PC-3 (cell line): ENCODE data around the gene SMOC2. TPM values are rescaled to one million over a fixed set of nuclear protein-coding genes. Genes with fewer than 3 reads are reported as not detected.

ENCODE experiments used
- ATAC-seq: fragments of 200-7000 bp; cut with Tn5 transposase; 2 replicates; pipeline ENCODE4 v1.9.1; 2020; ENCODE audit warnings: mild to moderate bottlenecking, moderate library complexity
- BruUV-seq: library from RNA; stranded (reverse); fragments of 400-500 nt; replicated peaks from 2 replicates; lab custom pipeline; 2021; lab: Mats Ljungman, UMichigan
- CTCF ChIA-PET: fragments of 300-600 bp; sonication (Branson Sonifier 250); formaldehyde crosslinking; loops from one replicate; lab custom pipeline; 2022; ENCODE audit warnings: antibody characterized with exemption; lab: Charles Lee
- POLR2A ChIA-PET: fragments of 300-600 bp; sonication (Branson Sonifier 250); formaldehyde crosslinking; loops from one replicate; lab custom pipeline; 2022; ENCODE audit warnings: antibody characterized with exemption; ENCODE audit not compliant: unreplicated experiment; lab: Charles Lee
- DNase-seq: peaks from one replicate; pipeline ENCODE4 v3.0.0-alpha.2; 2015
- H2AFZ ChIP-seq: fragments of 300-600 bp; sonication (generic); 2 replicates; pipeline ENCODE4 v1.6.0; 2016; ENCODE audit warnings: antibody characterized with exemption, low read length
- H3F3A ChIP-seq: fragments of 300-600 bp; sonication (generic); one replicate; pipeline ENCODE4 v1.6.0; 2017; ENCODE audit warnings: antibody characterized with exemption, low read length, control low read depth, mild to moderate bottlenecking; ENCODE audit not compliant: unreplicated experiment
- H3K27ac ChIP-seq: fragments of 300-600 bp; sonication (generic); 2 replicates; pipeline ENCODE4 v1.5.1; 2016; ENCODE audit warnings: mild to moderate bottlenecking, low read length
- H3K27me3 ChIP-seq: fragments of 300-600 bp; sonication (generic); 2 replicates; pipeline ENCODE4 v1.6.1; 2016; ENCODE audit warnings: low read length, mixed read lengths
- H3K36me3 ChIP-seq: fragments of 300-600 bp; sonication (generic); 2 replicates; pipeline ENCODE4 v1.6.1; 2016; ENCODE audit warnings: low read depth, mixed run types, low read length, mixed read lengths
- H3K4me1 ChIP-seq: fragments of 300-600 bp; sonication (generic); 2 replicates; pipeline ENCODE4 v1.5.1; 2016; ENCODE audit warnings: low read length; ENCODE audit not compliant: insufficient read depth
- H3K4me2 ChIP-seq: fragments of 300-600 bp; sonication (generic); 2 replicates; pipeline ENCODE4 v1.6.0; 2016; ENCODE audit warnings: low read length
- H3K4me3 ChIP-seq: fragments of 300-600 bp; sonication (generic); 2 replicates; pipeline ENCODE4 v1.5.1; 2016; ENCODE audit warnings: mild to moderate bottlenecking, low read length, mixed read lengths
- H3K79me2 ChIP-seq: fragments of 300-600 bp; sonication (generic); 2 replicates; pipeline ENCODE4 v1.6.1; 2017; ENCODE audit warnings: low read length, mixed read lengths
- H3K9ac ChIP-seq: fragments of 300-600 bp; sonication (generic); 2 replicates; pipeline ENCODE4 v1.6.0; 2016; ENCODE audit warnings: mild to moderate bottlenecking, low read length
- H3K9me2 ChIP-seq: fragments of 300-600 bp; sonication (generic); replicated peaks from 2 replicates; pipeline ENCODE4 v1.6.1; 2016; ENCODE audit warnings: mixed run types, low read length, mixed read lengths
- H3K9me3 ChIP-seq: fragments of 300-600 bp; sonication (generic); 2 replicates; pipeline ENCODE4 v1.6.1; 2016; ENCODE audit warnings: low read length, mixed read lengths
- H4K20me1 ChIP-seq: fragments of 300-600 bp; sonication (generic); 2 replicates; pipeline ENCODE4 v1.6.1; 2016; ENCODE audit warnings: low read length, mixed read lengths
- CTCF ChIP-seq: fragments of 300-600 bp; sonication (generic); conservative IDR thresholded peaks from 2 replicates; pipeline ENCODE4 v1.5.1; 2017; ENCODE audit warnings: antibody characterized with exemption, low read depth, mild to moderate bottlenecking, low read length
- EZH2 ChIP-seq: fragments of 300-600 bp; sonication (generic); IDR thresholded peaks from one replicate; pipeline ENCODE4 v1.6.1; 2017; ENCODE audit warnings: antibody characterized with exemption, mild to moderate bottlenecking, low read length; ENCODE audit not compliant: unreplicated experiment
- EZH2phosphoT487 ChIP-seq: fragments of 300-600 bp; sonication (generic); IDR thresholded peaks from 2 replicates; pipeline ENCODE4 v1.6.1; 2018; ENCODE audit warnings: mild to moderate bottlenecking, antibody characterized with exemption, low read length, borderline replicate concordance
- intact Hi-C: fragments of 100-400 bp; cut with micrococcal nuclease; formaldehyde crosslinking; loops from 2 replicates; pipeline ENCODE4 v1.9.0; 2023
- total RNA-seq: library from RNA; depleted of rRNA; stranded (reverse); fragments of >200 nt; gene quantifications from 2 replicates; pipeline ENCODE4 v1.2.3, GENCODE V29; 2014

Gene SMOC2
- total RNA-seq, 1 experiment from 2014 or later = not detected

GRCh38 chr6:168576388-168576787 is 135.4 kb downstream of the SMOC2 start:
- Histone ChIP-seq H3K27me3 (peaks cover 16% of the 10 kb centered on the region; the same call in 1 of the 2 replicates), H3K9ac (no peak overlapping the region), H3K27ac (no peak overlapping the region), H4K20me1 (no peaks in the 10 kb centered on the region), H3F3A (no peaks in the 10 kb centered on the region), H3K4me1 (no peaks in the 10 kb centered on the region), H2AFZ (no peak overlapping the region), H3K9me2 (no peaks in the 10 kb centered on the region), H3K4me2 (no peak overlapping the region), H3K4me3 (no peak overlapping the region), H3K79me2 (no peaks in the 10 kb centered on the region), H3K9me3 (no peaks in the 10 kb centered on the region), H3K36me3 (no peaks in the 10 kb centered on the region)
- intact Hi-C loops = no loop called here
- BruUV-seq = no TSS peak
- CTCF ChIA-PET = no interaction called here
- POLR2A ChIA-PET = no interaction called here
- TF ChIP-seq EZH2 (no peak), CTCF (no peak), EZH2phosphoT487 (no peak)
- DNase-seq = no peak
- no peak for ATAC-seq

GRCh38 chr6:168577496-168577895 is 136.5 kb downstream of the SMOC2 start:
- Histone ChIP-seq H3K9ac (no peak overlapping the region), H3K9me2 (no peaks in the 10 kb centered on the region), H3K36me3 (no peaks in the 10 kb centered on the region), H3K4me3 (no peak overlapping the region), H2AFZ (no peak overlapping the region), H3K4me2 (no peak overlapping the region), H3K4me1 (no peaks in the 10 kb centered on the region), H4K20me1 (no peaks in the 10 kb centered on the region), H3K27me3 (peaks cover 26% of the 10 kb centered on the region), H3K9me3 (no peaks in the 10 kb centered on the region), H3K27ac (no peak overlapping the region), H3F3A (no peaks in the 10 kb centered on the region), H3K79me2 (no peaks in the 10 kb centered on the region)
- POLR2A ChIA-PET = no interaction called here
- ATAC-seq = no peak
- BruUV-seq = no TSS peak
- CTCF ChIA-PET = no interaction called here
- intact Hi-C loops = no loop called here
- TF ChIP-seq EZH2 = no peak
- TF ChIP-seq EZH2phosphoT487 = no peak
- TF ChIP-seq CTCF = no peak
- no peak for DNase-seq

GRCh38 chr6:168578036-168578435 is 137.1 kb downstream of the SMOC2 start:
- Histone ChIP-seq H3K36me3 (no peaks in the 10 kb centered on the region), H3K27ac (no peak overlapping the region), H3K9ac (no peak overlapping the region), H3K9me3 (no peaks in the 10 kb centered on the region), H3K4me1 (no peaks in the 10 kb centered on the region), H3K9me2 (no peaks in the 10 kb centered on the region), H3K4me3 (no peak overlapping the region), H3K79me2 (no peaks in the 10 kb centered on the region), H3F3A (no peaks in the 10 kb centered on the region), H3K27me3 (peaks cover 30% of the 10 kb centered on the region), H2AFZ (no peak overlapping the region), H3K4me2 (no peak overlapping the region), H4K20me1 (no peaks in the 10 kb centered on the region)
- BruUV-seq = no TSS peak
- ATAC-seq = no peak
- intact Hi-C loops = no loop called here
- TF ChIP-seq EZH2 (no peak), CTCF (no peak), EZH2phosphoT487 (no peak)
- DNase-seq = no peak
- ChIA-PET CTCF (no interaction called here), POLR2A (no interaction called here)
